K562 (cell line): Measurements from ENCODE around the gene KNCN. TPM values are rescaled to one million over a fixed set of nuclear protein-coding genes. Genes with fewer than 3 reads are reported as not detected.

Experiments used
- CBX5 ChIP-seq: IDR thresholded peaks from 2 replicates; pipeline ENCODE4 v1.6.1; 2014; ENCODE audit warnings: low read depth, borderline replicate concordance
- CHD7 ChIP-seq: fragments of 200-600 bp; sonication (generic); IDR thresholded peaks from one replicate; pipeline ENCODE4 v1.6.1; 2012; ENCODE audit warnings: mild to moderate bottlenecking, low read depth, low read length, inconsistent platforms
- CXXC5 ChIP-seq: fragments of 250-450 bp; sonication (Bioruptor Pico); IDR thresholded peaks from 2 replicates; pipeline ENCODE4 v1.8.0; 2022; ENCODE audit warnings: inconsistent platforms, mild to moderate bottlenecking, moderate library complexity
- DLX4 ChIP-seq: fragments of 250-450 bp; sonication (Bioruptor Pico); IDR thresholded peaks from 2 replicates; pipeline ENCODE4 v1.6.1; 2021; ENCODE audit warnings: mild to moderate bottlenecking
- GATA2 ChIP-seq: sonication (generic); formaldehyde crosslinking; IDR thresholded peaks from 2 replicates; pipeline ENCODE4 v1.4.0; 2020; ENCODE audit warnings: mild to moderate bottlenecking, missing genetic modification reagents
- KLF16 ChIP-seq: IDR thresholded peaks from 2 replicates; pipeline ENCODE4 v1.6.1; 2016; ENCODE audit warnings: antibody characterized with exemption
- MLX ChIP-seq, 2 experiments: fragments of 450-650 bp in 1 of 2; sonication (generic) in 1 of 2; formaldehyde crosslinking; conservative IDR thresholded peaks; 2 replicates each; pipeline versions ENCODE4 v1.4.0 to v1.8.1; 2020 to 2022; ENCODE audit warnings: mild to moderate bottlenecking in 1 of 2, missing genetic modification reagents in 1 of 2
- MTA3 ChIP-seq: fragments of 450-650 bp; formaldehyde crosslinking; IDR thresholded peaks from 2 replicates; pipeline ENCODE4 v1.6.1; 2017; ENCODE audit warnings: mild to moderate bottlenecking, borderline replicate concordance
- MXI1 ChIP-seq: IDR thresholded peaks from 2 replicates; pipeline ENCODE4 v1.6.1; 2011; ENCODE audit warnings: low read depth, mild to moderate bottlenecking, improper control_type of control experiment, low read length
- NONO ChIP-seq, 2 experiments: fragments of 200-400 bp in 1 of 2; fragments of 450-650 bp in 1 of 2; formaldehyde crosslinking in 1 of 2; IDR thresholded peaks; 2 replicates each; pipeline ENCODE4 v1.6.1; 2017; ENCODE audit warnings: low read depth in 2 of 2, mild to moderate bottlenecking in 2 of 2, moderate library complexity in 2 of 2, low read length in 1 of 2
- POLR2A ChIP-seq: fragments of 450-650 bp; conservative IDR thresholded peaks from 2 replicates; pipeline ENCODE4 v1.6.1; 2016
- SP2 ChIP-seq: IDR thresholded peaks from 2 replicates; pipeline ENCODE4 v1.6.1; 2011; ENCODE audit warnings: mild to moderate bottlenecking, low read depth, low read length, moderate library complexity; ENCODE audit not compliant: poor library complexity, severe bottlenecking; ENCODE audit errors: extremely low read depth
- ZNF24 ChIP-seq: fragments of 450-650 bp; IDR thresholded peaks from 2 replicates; pipeline ENCODE4 v1.6.1; 2016
- ZNF282 ChIP-seq: sonication (generic); formaldehyde crosslinking; IDR thresholded peaks from 2 replicates; pipeline ENCODE4 v1.8.1; 2023; ENCODE audit warnings: missing genetic modification reagents
- ZNF3 ChIP-seq: fragments of 250-450 bp; sonication (Bioruptor Pico); IDR thresholded peaks from 2 replicates; pipeline ENCODE4 v1.5.0; 2021; ENCODE audit warnings: mild to moderate bottlenecking, moderate library complexity
- ZNF444 ChIP-seq: fragments of 250-450 bp; sonication (Bioruptor Pico); IDR thresholded peaks from 2 replicates; pipeline ENCODE4 v1.4.0; 2020; ENCODE audit warnings: mild to moderate bottlenecking, moderate library complexity
- polyA plus RNA-seq, 8 experiments: library from polyadenylated mRNA; depleted of rRNA in 4 of 8; stranded (reverse) in 5 of 8; unstranded in 3 of 8; fragments of >200 nt; fragmentation: Nextera tagmentation in 2 of 8; fragmentation: Illumina TruSeq in 1 of 8; extraction: Ambion mirVana in 2 of 8; extraction: Trizol in 1 of 8; gene quantifications; 2 replicates each; pipeline versions ENCODE4 v1.2.1 to v1.2.3, GENCODE V29; 2011 to 2014; ENCODE audit warnings: inconsistent platforms in 1 of 8, missing spikeins in 1 of 8
- total RNA-seq, 7 experiments: library from RNA; depleted of rRNA in 6 of 7; stranded (reverse); fragments of >200 nt in 6 of 7; fragmentation: Illumina TruSeq in 2 of 7; extraction: Trizol in 2 of 7; gene quantifications; 2 replicates each; pipeline versions ENCODE4 v1.2.1 to v1.2.3, GENCODE V29; 2011 to 2021; ENCODE audit warnings: low replicate concordance in 1 of 7

The KNCN gene
- total and polyA plus RNA-seq, 9 of the 15 experiments (the other 6 are each of a cell fraction or from before 2014, with no cell fraction given): not detected

- TF ChIP-seq CHD7 (no peak), CXXC5 (CRISPR knock-in tag) (peak; percentile 93), MTA3 (peak; percentile 92), SP2 (no peak), ZNF3 (CRISPR knock-in tag) (no peak), NONO (IDR thresholded peaks at IDR 0.05; ENCODE audit: low read depth in 2 of 2, low read length in 1 of 2) (peak in 1 of 2 experiments; percentile 61; a peak in 1 of 4 replicates), POLR2A (0 out of 2 replicates have a peak, but pooled peaks have one; percentile 26), GATA2 (CRISPR knock-in tag) (peak; percentile 93), ZNF282 (CRISPR knock-in tag) (no peak), ZNF444 (no peak), CBX5 (peak; percentile 44; the same call in 1 of the 2 replicates), KLF16 (peak; percentile 92), MLX (CRISPR knock-in tag; conservative IDR thresholded peaks at IDR 0.05) (no peak), ZNF24 (peak; percentile 45; the same call in 1 of the 2 replicates), MXI1 (peak; percentile 97), DLX4 (CRISPR knock-in tag) (no peak)
Measured at GRCh38 chr1:46522184-46522968, 29.1 kb downstream of the KNCN start (continued).
